Left ventricle myocardium inferior (tissue), 1 donor: ENCODE data around the gene CKAP4. TPM values are rescaled to one million over a fixed set of nuclear protein-coding genes. Genes with fewer than 3 reads are reported as not detected.

Experiments used
- DNase-seq: peaks from one replicate; pipeline ENCODE4 v3.0.0-alpha.2; 2020
- H3K27ac ChIP-seq: fragments of 200-600 bp; replicated peaks from 2 replicates; pipeline ENCODE4 v1.8.0; 2021
- H3K27me3 ChIP-seq: fragments of 200-600 bp; 2 replicates; pipeline ENCODE4 v1.8.0; 2021; ENCODE audit warnings: low read depth
- H3K36me3 ChIP-seq: fragments of 200-600 bp; 2 replicates; pipeline ENCODE4 v1.8.0; 2021
- H3K4me1 ChIP-seq: fragments of 200-600 bp; 2 replicates; pipeline ENCODE4 v1.8.0; 2021
- H3K4me3 ChIP-seq: fragments of 200-600 bp; 2 replicates; pipeline ENCODE4 v1.8.0; 2021; ENCODE audit warnings: mild to moderate bottlenecking, moderate library complexity
- H3K9me3 ChIP-seq: fragments of 200-600 bp; replicated peaks from 2 replicates; pipeline ENCODE4 v1.8.0; 2021
- intact Hi-C: fragments of 100-400 bp; cut with micrococcal nuclease; formaldehyde crosslinking; loops from one replicate; pipeline ENCODE4 v1.11.0; 2022
- total RNA-seq: library from RNA; stranded (reverse); fragmentation: NEBNext Ultra II Directional; extraction: Animal tissue kit (Norgen Biotek cat#: 25700); gene quantifications from one replicate; pipeline ENCODE4 v1.2.1, GENCODE V29; 2021
- TF ChIP-seq, protein P1 (sequence below): fragments of 200-600 bp; IDR thresholded peaks from 2 replicates; pipeline ENCODE4 v1.8.0; 2021; ENCODE audit warnings: antibody characterized with exemption, mild to moderate bottlenecking, borderline replicate concordance
- donor health status: DM: no; HTN: yes; CAD: no; lungs with severe emphysema.

The CKAP4 gene
- total RNA-seq, 1 donor from 2014 or later: 51.8 TPM

DNA sequence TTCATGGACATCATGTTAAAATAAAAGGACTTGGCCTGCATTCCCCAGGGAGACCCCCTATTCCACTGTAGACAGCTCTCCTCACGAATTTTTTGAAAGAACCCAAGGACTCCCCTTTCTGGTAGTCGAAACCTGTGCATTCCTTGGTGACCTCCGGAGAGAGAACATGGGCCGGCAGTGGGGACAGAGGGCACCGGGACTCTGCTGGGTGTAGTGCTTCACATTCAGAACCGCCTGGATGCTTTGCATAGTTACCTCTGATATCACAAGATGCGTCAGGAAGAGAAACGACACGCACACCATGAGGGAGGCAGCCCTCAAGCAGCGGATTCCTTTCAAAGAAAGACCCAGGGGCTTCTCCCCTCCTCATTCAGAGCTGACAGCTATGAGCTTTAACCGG lies 9.7 kb downstream of the CKAP4 start:
- Histone ChIP-seq H3K36me3 (peaks cover 43% of the 10 kb centered on the region), H3K27ac (peak overlapping the region; percentile 85), H3K4me3 (peak overlapping the region; percentile 28), H3K9me3 (no peaks in the 10 kb centered on the region), H3K4me1 (peaks cover 30% of the 10 kb centered on the region), H3K27me3 (no peaks in the 10 kb centered on the region)
- intact Hi-C loops: no loop called here
- peak; percentile 40 for DNase-seq
- TF ChIP-seq, protein P1, sequence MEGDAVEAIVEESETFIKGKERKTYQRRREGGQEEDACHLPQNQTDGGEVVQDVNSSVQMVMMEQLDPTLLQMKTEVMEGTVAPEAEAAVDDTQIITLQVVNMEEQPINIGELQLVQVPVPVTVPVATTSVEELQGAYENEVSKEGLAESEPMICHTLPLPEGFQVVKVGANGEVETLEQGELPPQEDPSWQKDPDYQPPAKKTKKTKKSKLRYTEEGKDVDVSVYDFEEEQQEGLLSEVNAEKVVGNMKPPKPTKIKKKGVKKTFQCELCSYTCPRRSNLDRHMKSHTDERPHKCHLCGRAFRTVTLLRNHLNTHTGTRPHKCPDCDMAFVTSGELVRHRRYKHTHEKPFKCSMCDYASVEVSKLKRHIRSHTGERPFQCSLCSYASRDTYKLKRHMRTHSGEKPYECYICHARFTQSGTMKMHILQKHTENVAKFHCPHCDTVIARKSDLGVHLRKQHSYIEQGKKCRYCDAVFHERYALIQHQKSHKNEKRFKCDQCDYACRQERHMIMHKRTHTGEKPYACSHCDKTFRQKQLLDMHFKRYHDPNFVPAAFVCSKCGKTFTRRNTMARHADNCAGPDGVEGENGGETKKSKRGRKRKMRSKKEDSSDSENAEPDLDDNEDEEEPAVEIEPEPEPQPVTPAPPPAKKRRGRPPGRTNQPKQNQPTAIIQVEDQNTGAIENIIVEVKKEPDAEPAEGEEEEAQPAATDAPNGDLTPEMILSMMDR: no peak

DNA sequence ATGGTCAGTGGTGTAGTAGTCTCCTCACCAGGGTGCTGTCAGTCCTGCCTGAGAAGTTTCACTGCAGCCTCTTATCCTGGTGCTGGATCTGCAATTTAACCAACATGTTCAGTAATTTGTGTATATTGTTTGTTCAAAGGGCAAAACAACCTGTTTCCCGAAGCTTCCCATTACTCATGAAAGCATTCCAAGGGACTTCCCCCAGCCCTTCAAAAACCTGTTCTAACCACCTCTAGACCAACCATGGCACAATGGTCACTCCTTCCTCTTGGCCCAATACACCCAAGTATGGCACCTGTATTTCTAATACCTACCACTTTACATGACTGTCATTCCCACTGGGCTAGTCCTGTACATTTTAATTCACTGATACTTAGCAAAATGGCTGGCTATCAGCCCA lies 12.1 kb downstream of the CKAP4 start:
- TF ChIP-seq, protein P1: no peak
- H3K9me3 ChIP-seq: no peaks in the 10 kb centered on the region
- no peak for DNase-seq
- intact Hi-C loops: no loop called here
- H3K4me3 ChIP-seq: no peak overlapping the region
- H3K27ac ChIP-seq: no peak overlapping the region
- H3K36me3 ChIP-seq: peaks cover 29% of the 10 kb centered on the region
- H3K4me1 ChIP-seq: peaks cover 17% of the 10 kb centered on the region
- no peaks in the 10 kb centered on the region for H3K27me3 ChIP-seq

DNA sequence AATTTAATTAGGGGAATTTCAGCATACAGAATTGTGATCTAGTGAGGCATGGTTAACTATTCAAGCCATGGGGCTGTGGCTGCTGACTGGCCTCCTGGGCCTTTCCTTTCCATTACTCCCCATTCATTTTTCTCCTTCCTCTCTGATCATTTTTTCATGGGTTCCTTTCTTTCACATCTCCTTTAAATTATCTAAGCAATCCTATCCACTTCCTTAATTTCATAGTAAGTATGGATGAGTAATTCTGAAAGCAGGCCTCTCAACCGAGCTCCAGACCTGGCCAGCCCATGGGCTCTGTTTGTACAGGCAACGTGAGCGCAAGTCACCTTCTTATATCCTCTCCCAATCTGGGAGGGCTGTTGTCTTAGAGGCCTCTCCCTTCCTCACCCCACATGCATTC lies 13.4 kb downstream of the CKAP4 start:
- Histone ChIP-seq H3K27ac (no peak overlapping the region), H3K4me1 (peaks cover 17% of the 10 kb centered on the region), H3K36me3 (peaks cover 15% of the 10 kb centered on the region), H3K4me3 (no peak overlapping the region), H3K27me3 (no peaks in the 10 kb centered on the region), H3K9me3 (no peaks in the 10 kb centered on the region)
- DNase-seq: no peak
- intact Hi-C loops: no loop called here
- TF ChIP-seq, protein P1: no peak

- Histone ChIP-seq H3K27ac (no peak overlapping the region), H3K36me3 (peaks cover under 1% of the 10 kb centered on the region), H3K4me3 (no peak overlapping the region), H3K4me1 (peaks cover 4% of the 10 kb centered on the region), H3K9me3 (no peaks in the 10 kb centered on the region), H3K27me3 (no peaks in the 10 kb centered on the region)
- intact Hi-C loops: no loop called here
- TF ChIP-seq, protein P1: no peak
- DNase-seq: no peak
Observed at GRCh38 chr12:106233011-106233410, 14.8 kb downstream of the CKAP4 start.

DNA sequence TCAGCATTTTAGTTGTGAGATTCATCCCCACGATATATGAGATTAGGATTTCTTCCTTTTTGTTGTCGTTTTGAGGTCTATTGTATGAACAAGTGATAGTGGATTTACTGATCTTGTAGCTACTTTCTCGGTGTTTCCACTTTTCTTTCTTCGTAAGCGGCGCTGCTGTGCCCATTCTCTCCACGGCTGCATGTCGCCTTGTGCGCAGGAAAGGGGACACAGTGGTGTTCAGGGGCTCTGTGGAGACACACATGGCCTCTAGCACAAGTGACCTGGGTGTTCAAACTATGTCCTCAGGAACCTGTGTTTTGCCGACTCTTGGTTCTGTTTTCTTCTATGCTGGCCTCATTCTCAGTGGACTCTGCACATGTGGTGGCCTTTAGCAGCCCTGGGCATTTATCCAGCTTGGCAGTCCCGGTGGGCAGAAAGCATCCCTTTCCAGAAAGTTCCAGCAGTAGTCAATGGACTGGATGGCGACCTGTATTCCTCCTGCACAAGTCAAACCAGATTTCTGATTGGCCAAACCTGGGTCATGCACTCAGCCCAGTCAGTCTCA lies 18.7 kb downstream of the CKAP4 start:
- no peak for DNase-seq
- Histone ChIP-seq H3K36me3 (no peaks in the 10 kb centered on the region), H3K9me3 (no peaks in the 10 kb centered on the region), H3K27me3 (no peaks in the 10 kb centered on the region), H3K27ac (no peak overlapping the region), H3K4me3 (no peak overlapping the region), H3K4me1 (peaks cover 11% of the 10 kb centered on the region)
- TF ChIP-seq, protein P1: no peak
- intact Hi-C loops: loop anchor here (5.0 kb wide), 2 partner anchors 53 to 118 kb away; no protein-coding TSS in a partner anchor
